Mesodermal cell (in vitro differentiated cells): ENCODE results near the gene NGEF.

ENCODE experiments used
- H3K27ac ChIP-seq: 2 replicates; pipeline ENCODE4 v1.7.0; 2013; ENCODE audit warnings: mild to moderate bottlenecking, low read depth, low read length, moderate library complexity; ENCODE audit not compliant: severe bottlenecking
- H3K36me3 ChIP-seq: 2 replicates; pipeline ENCODE4 v1.7.1; 2013; ENCODE audit warnings: mild to moderate bottlenecking, low read length, moderate library complexity; ENCODE audit not compliant: control insufficient read depth, insufficient read depth
- H3K4me1 ChIP-seq: one replicate; pipeline ENCODE4 v1.7.1; 2013; ENCODE audit warnings: mild to moderate bottlenecking, low read length; ENCODE audit not compliant: insufficient read depth, control insufficient read depth, poor library complexity, severe bottlenecking
- H3K4me3 ChIP-seq: 2 replicates; pipeline ENCODE4 v1.7.0; 2013; ENCODE audit warnings: low read length, control low read depth, mild to moderate bottlenecking; ENCODE audit not compliant: insufficient read depth, poor library complexity, severe bottlenecking; ENCODE audit errors: extremely low read depth
- H3K9me3 ChIP-seq: 2 replicates; pipeline ENCODE4 v1.7.1; 2013; ENCODE audit warnings: mild to moderate bottlenecking, low read length, moderate library complexity; ENCODE audit not compliant: control insufficient read depth
- WGBS, 2 experiments: methylation state at CpG; one replicate each; pipeline ENCODE4 v1.1.5; 2013; ENCODE audit warnings: missing lambda C conversion rate in 2 of 2; ENCODE audit not compliant: insufficient coverage in 2 of 2; 5-methylcytosine and 5-hydroxymethylcytosine counted together

NGEF gene

GRCh38 chr2:232878855-232879617 lies 134.0 kb downstream of the NGEF start:
- Histone ChIP-seq H3K36me3 (no peaks in the 10 kb centered on the region), H3K4me3 (no peak overlapping the region), H3K27ac (no peak overlapping the region), H3K4me1 (no peaks in the 10 kb centered on the region), H3K9me3 (no peaks in the 10 kb centered on the region)
- WGBS, 2 experiments: 95% methylated on average over 14 to 18 of the region's 20 CpGs

GRCh38 chr2:232877940-232878511 lies 135.0 kb downstream of the NGEF start:
- Histone ChIP-seq H3K9me3 (no peaks in the 10 kb centered on the region), H3K4me1 (no peaks in the 10 kb centered on the region), H3K4me3 (no peak overlapping the region), H3K27ac (no peak overlapping the region), H3K36me3 (no peaks in the 10 kb centered on the region)
- WGBS, 2 experiments: 89 to 96% methylated on average over 11 to 13 of the region's 13 CpGs

GRCh38 chr2:232876978-232877441 lies 136.0 kb downstream of the NGEF start:
- Histone ChIP-seq H3K4me3 (peak overlapping the region; percentile 28), H3K27ac (no peak overlapping the region), H3K36me3 (no peaks in the 10 kb centered on the region), H3K9me3 (no peaks in the 10 kb centered on the region), H3K4me1 (no peaks in the 10 kb centered on the region)
- WGBS, 2 experiments: 18 to 20% methylated on average over 8 of the region's 21 CpGs

- Histone ChIP-seq H3K4me3 (peak overlapping the region; percentile 28), H3K9me3 (no peaks in the 10 kb centered on the region), H3K27ac (no peak overlapping the region), H3K36me3 (no peaks in the 10 kb centered on the region), H3K4me1 (no peaks in the 10 kb centered on the region)
- WGBS, 2 experiments: 1% methylated on average over 89 to 103 of the region's 119 CpGs
These were observed 136.7 kb downstream of the NGEF start for GRCh38 chr2:232876161-232876977.

GRCh38 chr2:232875256-232876121 lies 137.6 kb downstream of the NGEF start:
- Histone ChIP-seq H3K4me3 (no peak overlapping the region), H3K36me3 (no peaks in the 10 kb centered on the region)
- 30 to 47% methylated on average over 9 to 22 of the region's 37 CpGs for WGBS, 2 experiments

GRCh38 chr2:232874677-232875223 lies 138.3 kb downstream of the NGEF start:
- H3K36me3 ChIP-seq: no peaks in the 10 kb centered on the region
- no peaks in the 10 kb centered on the region for H3K4me1 ChIP-seq
- no peak overlapping the region for H3K27ac ChIP-seq
- WGBS, 2 experiments: 92 to 95% methylated on average over 13 to 16 of the region's 16 CpGs
- H3K4me3 ChIP-seq: no peak overlapping the region
- no peaks in the 10 kb centered on the region for H3K9me3 ChIP-seq

More at GRCh38 chr2:232875256-232876121, 137.6 kb downstream of the NGEF start:
- no peak overlapping the region for H3K27ac ChIP-seq
- H3K4me1 ChIP-seq: no peaks in the 10 kb centered on the region
- no peaks in the 10 kb centered on the region for H3K9me3 ChIP-seq

- 90 to 93% methylated on average over 5 to 6 of the region's 6 CpGs for WGBS, 2 experiments
- no peaks in the 10 kb centered on the region for H3K9me3 ChIP-seq
- H3K4me1 ChIP-seq: no peaks in the 10 kb centered on the region
- no peak overlapping the region for H3K4me3 ChIP-seq
- H3K36me3 ChIP-seq: no peaks in the 10 kb centered on the region
- H3K27ac ChIP-seq: no peak overlapping the region
These were observed 139.0 kb downstream of the NGEF start for GRCh38 chr2:232873909-232874641.

GRCh38 chr2:232873292-232873908 lies 139.7 kb downstream of the NGEF start:
- no peaks in the 10 kb centered on the region for H3K4me1 ChIP-seq
- H3K9me3 ChIP-seq: no peaks in the 10 kb centered on the region
- no peak overlapping the region for H3K4me3 ChIP-seq
- WGBS, 2 experiments: 97 to 98% methylated on average over 10 to 13 of the region's 14 CpGs
- H3K27ac ChIP-seq: no peak overlapping the region
- H3K36me3 ChIP-seq: no peaks in the 10 kb centered on the region

- 90 to 95% methylated on average over 6 to 9 of the region's 9 CpGs for WGBS, 2 experiments
- Histone ChIP-seq H3K9me3 (no peaks in the 10 kb centered on the region), H3K27ac (no peak overlapping the region), H3K4me3 (no peak overlapping the region), H3K4me1 (no peaks in the 10 kb centered on the region), H3K36me3 (no peaks in the 10 kb centered on the region)
These were observed 140.2 kb downstream of the NGEF start for GRCh38 chr2:232872826-232873225.
